Measurements from ENCODE around the gene NFKBIE.
A peak's percentile ranks its signal among the peaks of the same experiment; 100 is the strongest.

NFKBIE gene

GRCh38 chr6:44229376-44230033 lies 35.8 kb downstream of the NFKBIE start:
- H3K9me3 ChIP-seq (ENCODE audit: control extremely low read depth in 1 of 5, control insufficient read depth in 4 of 5, insufficient read depth in 2 of 5, low read depth in 1 of 5, low read length in 4 of 5): no peaks in the 10 kb centered on the region
- no peak for DNase-seq
- CTCF ChIA-PET: interaction anchor here (0.8 to 1.7 kb wide), 3 partner anchors 10 to 67 kb away, joined by 3 to 7 read pairs (median 3); no protein-coding TSS in a partner anchor
- POLR2A ChIA-PET: interaction anchor here (0.8 kb wide), 1 partner anchor 17 kb away, joined by 3 read pairs; the partner anchor contains the start of gene HSP90AB1
- H3K27me3 ChIP-seq (replicated peaks in 2 of 5; ENCODE audit: control insufficient read depth in 4 of 5, insufficient read depth in 5 of 5, low read length in 4 of 5): no peaks in the 10 kb centered on the region
- WGBS (ENCODE audit: insufficient coverage): 98% methylated on average over 11 of the region's 11 CpGs
- H3K4me1 ChIP-seq (ENCODE audit: control extremely low read depth in 1 of 4, control insufficient read depth in 4 of 4, insufficient read depth in 4 of 4, low read length in 3 of 4): peaks cover 0 to 61% (median 36%) of the 10 kb centered on the region in 4 experiments
- H3K27ac ChIP-seq (ENCODE audit: insufficient read depth in 1 of 2, low read depth in 1 of 2, low read length in 2 of 2, poor library complexity in 1 of 2, severe bottlenecking in 2 of 2): no peak overlapping the region
- no peak overlapping the region for H3K4me3 ChIP-seq (ENCODE audit: control insufficient read depth in 1 of 7, extremely low read depth in 1 of 7, insufficient read depth in 4 of 7, low read depth in 2 of 7, low read length in 6 of 7)
- H3K36me3 ChIP-seq (ENCODE audit: control insufficient read depth in 4 of 4, insufficient read depth in 4 of 4, low read length in 3 of 4): peaks cover 2 to 68% (median 25%) of the 10 kb centered on the region in 4 experiments

DNA sequence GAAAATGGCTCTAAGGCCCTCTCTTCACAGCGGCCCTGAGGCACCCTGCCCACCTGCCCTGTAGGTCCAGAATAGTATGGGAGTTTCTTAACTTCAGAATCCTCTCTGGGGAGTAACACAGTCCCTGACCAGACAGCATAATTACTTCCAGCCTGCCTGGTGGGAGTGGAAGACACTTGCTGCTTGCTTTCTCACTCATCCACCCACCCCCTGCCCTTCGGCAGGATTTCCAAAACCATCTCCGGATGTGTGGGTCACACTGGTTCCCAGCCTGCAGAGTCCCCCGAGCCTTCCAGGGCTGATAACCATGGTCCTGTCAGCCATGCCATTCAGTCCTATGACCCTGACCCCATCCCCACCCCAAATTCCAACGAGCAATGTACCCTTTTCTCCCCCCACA lies 36.5 kb downstream of the NFKBIE start:
- CTCF ChIA-PET: interaction anchor here (1.9 to 2.2 kb wide), 2 partner anchors 52 to 56 kb away, joined by 6 to 11 read pairs; no protein-coding TSS in a partner anchor
- Histone ChIP-seq H3K4me1 (ENCODE audit: control extremely low read depth in 1 of 4, control insufficient read depth in 4 of 4, insufficient read depth in 4 of 4, low read length in 3 of 4) (peaks cover 0 to 61% (median 35%) of the 10 kb centered on the region in 4 experiments), H3K4me3 (ENCODE audit: control insufficient read depth in 1 of 7, extremely low read depth in 1 of 7, insufficient read depth in 4 of 7, low read depth in 2 of 7, low read length in 6 of 7) (no peak overlapping the region), H3K27ac (ENCODE audit: insufficient read depth in 1 of 2, low read depth in 1 of 2, low read length in 2 of 2, poor library complexity in 1 of 2, severe bottlenecking in 2 of 2) (no peak overlapping the region), H3K27me3 (replicated peaks in 2 of 5; ENCODE audit: control insufficient read depth in 4 of 5, insufficient read depth in 5 of 5, low read length in 4 of 5) (no peaks in the 10 kb centered on the region), H3K36me3 (ENCODE audit: control insufficient read depth in 4 of 4, insufficient read depth in 4 of 4, low read length in 3 of 4) (peaks cover 2 to 64% (median 25%) of the 10 kb centered on the region in 4 experiments), H3K9me3 (ENCODE audit: control extremely low read depth in 1 of 5, control insufficient read depth in 4 of 5, insufficient read depth in 2 of 5, low read depth in 1 of 5, low read length in 4 of 5) (no peaks in the 10 kb centered on the region)
- no peak for DNase-seq
- POLR2A ChIA-PET: no interaction called here
- WGBS (ENCODE audit: insufficient coverage): 97% methylated on average over 4 of the region's 5 CpGs

DNA sequence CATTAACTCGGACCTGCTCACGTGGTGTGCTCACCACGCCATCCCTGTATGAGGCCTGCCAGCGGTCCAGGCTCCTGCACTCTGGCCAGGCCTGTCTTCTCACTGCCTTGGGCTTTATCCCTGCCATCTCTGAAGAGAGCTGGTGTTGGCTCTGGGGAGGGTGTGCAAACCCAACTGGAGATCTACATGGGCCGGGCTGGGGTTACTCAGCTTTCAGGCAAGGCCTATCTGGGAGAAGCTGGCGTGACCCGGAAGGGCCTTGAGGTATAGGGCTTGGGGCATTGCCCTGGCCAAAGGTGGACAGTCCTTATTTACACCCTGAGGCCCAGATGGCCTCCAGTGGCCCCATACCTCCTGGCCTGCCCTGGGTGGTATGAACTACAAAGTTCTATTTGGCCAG lies 36.9 kb downstream of the NFKBIE start:
- H3K27ac ChIP-seq (ENCODE audit: insufficient read depth in 1 of 2, low read depth in 1 of 2, low read length in 2 of 2, poor library complexity in 1 of 2, severe bottlenecking in 2 of 2): no peak overlapping the region
- 100% methylated on average over 5 of the region's 7 CpGs for WGBS (ENCODE audit: insufficient coverage)
- H3K4me3 ChIP-seq (ENCODE audit: control insufficient read depth in 1 of 7, extremely low read depth in 1 of 7, insufficient read depth in 4 of 7, low read depth in 2 of 7, low read length in 6 of 7): no peak overlapping the region
- peaks cover 0 to 57% (median 35%) of the 10 kb centered on the region in 4 experiments for H3K4me1 ChIP-seq (ENCODE audit: control extremely low read depth in 1 of 4, control insufficient read depth in 4 of 4, insufficient read depth in 4 of 4, low read length in 3 of 4)
- POLR2A ChIA-PET: no interaction called here
- CTCF ChIA-PET: interaction anchor here (0.5 to 2.2 kb wide), 11 partner anchors 9 to 70 kb away, joined by 3 to 11 read pairs (median 4); no protein-coding TSS in a partner anchor
- no peaks in the 10 kb centered on the region for H3K27me3 ChIP-seq (replicated peaks in 2 of 5; ENCODE audit: control insufficient read depth in 4 of 5, insufficient read depth in 5 of 5, low read length in 4 of 5)
- no peak for DNase-seq
- peaks cover 2 to 64% (median 25%) of the 10 kb centered on the region in 4 experiments for H3K36me3 ChIP-seq (ENCODE audit: control insufficient read depth in 4 of 4, insufficient read depth in 4 of 4, low read length in 3 of 4)
- H3K9me3 ChIP-seq (ENCODE audit: control extremely low read depth in 1 of 5, control insufficient read depth in 4 of 5, insufficient read depth in 2 of 5, low read depth in 1 of 5, low read length in 4 of 5): no peaks in the 10 kb centered on the region

GRCh38 chr6:44228031-44228430 lies 37.3 kb downstream of the NFKBIE start:
- H3K27me3 ChIP-seq (replicated peaks in 2 of 5; ENCODE audit: control insufficient read depth in 4 of 5, insufficient read depth in 5 of 5, low read length in 4 of 5): no peaks in the 10 kb centered on the region
- peaks cover 2 to 60% (median 25%) of the 10 kb centered on the region in 4 experiments for H3K36me3 ChIP-seq (ENCODE audit: control insufficient read depth in 4 of 4, insufficient read depth in 4 of 4, low read length in 3 of 4)
- DNase-seq: no peak
- no peaks in the 10 kb centered on the region for H3K9me3 ChIP-seq (ENCODE audit: control extremely low read depth in 1 of 5, control insufficient read depth in 4 of 5, insufficient read depth in 2 of 5, low read depth in 1 of 5, low read length in 4 of 5)
- 100% methylated on average over 5 of the region's 6 CpGs for WGBS (ENCODE audit: insufficient coverage)
- POLR2A ChIA-PET: no interaction called here
- peaks cover 0 to 55% (median 33%) of the 10 kb centered on the region in 4 experiments for H3K4me1 ChIP-seq (ENCODE audit: control extremely low read depth in 1 of 4, control insufficient read depth in 4 of 4, insufficient read depth in 4 of 4, low read length in 3 of 4)
- CTCF ChIA-PET: interaction anchor here (0.5 to 2.2 kb wide), 12 partner anchors 9 to 130 kb away, joined by 3 to 11 read pairs (median 4); no protein-coding TSS in a partner anchor
- H3K27ac ChIP-seq (ENCODE audit: insufficient read depth in 1 of 2, low read depth in 1 of 2, low read length in 2 of 2, poor library complexity in 1 of 2, severe bottlenecking in 2 of 2): no peak overlapping the region
- no peak overlapping the region for H3K4me3 ChIP-seq (ENCODE audit: control insufficient read depth in 1 of 7, extremely low read depth in 1 of 7, insufficient read depth in 4 of 7, low read depth in 2 of 7, low read length in 6 of 7)

DNA sequence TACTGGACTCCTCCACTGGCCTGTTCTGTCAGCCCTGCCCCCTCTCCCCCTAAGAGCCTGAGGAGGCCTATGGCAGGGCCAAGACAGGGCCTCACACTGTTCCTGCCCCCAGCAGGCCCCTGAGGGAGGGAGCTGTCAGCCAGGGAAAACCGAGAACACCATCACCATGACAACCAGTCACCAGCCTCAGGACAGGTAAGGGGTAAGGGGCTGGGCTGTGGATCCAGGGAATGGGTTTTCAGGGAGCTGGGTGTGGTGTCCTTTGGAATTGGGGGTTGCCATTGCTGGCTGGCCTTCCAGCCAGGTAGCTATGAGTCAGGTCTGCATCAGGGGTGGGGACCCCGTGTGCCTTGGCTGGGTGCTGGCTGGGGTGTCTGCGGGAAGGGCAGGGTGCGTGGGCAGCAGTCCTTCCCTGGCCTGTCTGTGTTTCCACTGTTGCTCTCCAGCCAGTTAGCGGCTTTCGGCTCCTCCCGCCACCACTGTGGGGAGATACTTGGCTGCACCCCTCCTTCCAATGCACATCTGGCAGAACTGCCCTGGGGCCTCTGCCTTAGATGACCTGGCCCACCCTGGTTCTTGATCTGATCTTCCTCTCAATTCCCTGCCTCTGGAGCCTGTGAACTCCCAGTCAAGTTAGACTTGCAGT lies 38.1 kb downstream of the NFKBIE start:
- WGBS (ENCODE audit: insufficient coverage): 98% methylated on average over 6 of the region's 7 CpGs

DNA sequence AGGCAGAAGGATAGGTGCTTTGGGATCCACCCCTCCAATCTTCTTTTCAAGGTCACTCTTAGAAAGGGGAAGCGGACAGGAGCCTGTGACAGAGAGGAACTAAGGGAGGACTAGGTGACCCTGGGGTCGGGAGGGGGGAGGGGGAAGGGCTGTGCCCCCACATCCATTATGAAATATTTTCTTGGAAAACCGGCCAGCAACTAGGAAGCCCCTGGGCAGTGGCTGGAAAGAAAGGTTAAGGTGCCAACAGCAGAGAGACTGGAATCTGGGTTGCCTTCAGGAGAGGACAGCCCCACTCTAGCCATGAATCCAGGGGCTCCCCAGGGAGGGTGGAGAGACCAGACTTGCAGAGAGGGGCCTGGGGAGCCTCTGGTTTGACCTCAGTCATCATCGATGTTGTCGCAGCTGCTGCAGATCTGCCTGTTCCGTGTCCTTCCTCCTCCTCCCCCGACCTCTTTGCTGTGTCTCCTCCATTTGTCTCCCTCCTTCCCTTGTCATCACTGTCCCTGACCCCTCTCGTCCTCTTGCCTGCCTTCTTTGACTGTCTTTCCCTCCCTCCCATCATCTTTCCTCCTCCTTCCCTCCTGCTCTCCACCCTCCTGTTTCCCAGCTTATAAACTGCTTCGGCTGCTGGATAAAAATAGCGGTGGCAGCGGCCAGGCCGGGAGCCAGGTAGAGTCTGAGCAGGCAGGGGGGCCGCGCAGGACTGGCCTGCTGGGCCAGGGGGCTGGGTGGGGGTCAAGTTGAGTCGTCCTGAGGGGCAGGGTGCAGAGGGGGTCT lies 38.8 kb downstream of the NFKBIE start:
- POLR2A ChIA-PET: no interaction called here

More for the DNA sequence above, 38.1 kb downstream of the NFKBIE start:
- H3K4me3 ChIP-seq (ENCODE audit: control insufficient read depth in 1 of 7, extremely low read depth in 1 of 7, insufficient read depth in 4 of 7, low read depth in 2 of 7, low read length in 6 of 7): no peak overlapping the region
- H3K36me3 ChIP-seq (ENCODE audit: control insufficient read depth in 4 of 4, insufficient read depth in 4 of 4, low read length in 3 of 4): peaks cover 2 to 52% (median 25%) of the 10 kb centered on the region in 4 experiments
- POLR2A ChIA-PET: no interaction called here
- H3K27ac ChIP-seq (ENCODE audit: insufficient read depth in 1 of 2, low read depth in 1 of 2, low read length in 2 of 2, poor library complexity in 1 of 2, severe bottlenecking in 2 of 2): peak overlapping the region in 1 of 2 experiments; percentile 55
- no peak for DNase-seq
- no peaks in the 10 kb centered on the region for H3K9me3 ChIP-seq (ENCODE audit: control extremely low read depth in 1 of 5, control insufficient read depth in 4 of 5, insufficient read depth in 2 of 5, low read depth in 1 of 5, low read length in 4 of 5)
- no peaks in the 10 kb centered on the region for H3K27me3 ChIP-seq (replicated peaks in 2 of 5; ENCODE audit: control insufficient read depth in 4 of 5, insufficient read depth in 5 of 5, low read length in 4 of 5)
- CTCF ChIA-PET: interaction anchor here (0.9 to 2.2 kb wide), 12 partner anchors 10 to 129 kb away, joined by 3 to 11 read pairs (median 4); no protein-coding TSS in a partner anchor
- H3K4me1 ChIP-seq (ENCODE audit: control extremely low read depth in 1 of 4, control insufficient read depth in 4 of 4, insufficient read depth in 4 of 4, low read length in 3 of 4): peaks cover 0 to 55% (median 35%) of the 10 kb centered on the region in 4 experiments

More for the DNA sequence above, 38.8 kb downstream of the NFKBIE start:
- H3K27ac ChIP-seq (ENCODE audit: insufficient read depth in 1 of 2, low read depth in 1 of 2, low read length in 2 of 2, poor library complexity in 1 of 2, severe bottlenecking in 2 of 2): peak overlapping the region in 1 of 2 experiments; percentile 55
- peak overlapping the region in 1 of 7 experiments; percentile 5 for H3K4me3 ChIP-seq (ENCODE audit: control insufficient read depth in 1 of 7, extremely low read depth in 1 of 7, insufficient read depth in 4 of 7, low read depth in 2 of 7, low read length in 6 of 7)
- H3K9me3 ChIP-seq (ENCODE audit: control extremely low read depth in 1 of 5, control insufficient read depth in 4 of 5, insufficient read depth in 2 of 5, low read depth in 1 of 5, low read length in 4 of 5): no peaks in the 10 kb centered on the region
- peaks cover 2 to 46% (median 22%) of the 10 kb centered on the region in 4 experiments for H3K36me3 ChIP-seq (ENCODE audit: control insufficient read depth in 4 of 4, insufficient read depth in 4 of 4, low read length in 3 of 4)
- no peak for DNase-seq
- CTCF ChIA-PET: interaction anchor here (1.0 to 5.8 kb wide), 6 partner anchors 9 to 128 kb away, joined by 3 to 96 read pairs (median 4); no protein-coding TSS in a partner anchor
- no peaks in the 10 kb centered on the region for H3K27me3 ChIP-seq (replicated peaks in 2 of 5; ENCODE audit: control insufficient read depth in 4 of 5, insufficient read depth in 5 of 5, low read length in 4 of 5)
- peaks cover 0 to 56% (median 41%) of the 10 kb centered on the region in 4 experiments for H3K4me1 ChIP-seq (ENCODE audit: control extremely low read depth in 1 of 4, control insufficient read depth in 4 of 4, insufficient read depth in 4 of 4, low read length in 3 of 4)
- 85% methylated on average over 11 of the region's 15 CpGs for WGBS (ENCODE audit: insufficient coverage)

Data from common myeloid progenitor, CD34-positive (primary cell).